Uterus (tissue), 2 donors: Measurements from ENCODE around the gene ZC3H18.

Experiments used
- CTCF ChIP-seq, 4 experiments: fragments of 200-600 bp in 2 of 4; fragments of 450-650 bp in 2 of 4; sonication (generic) in 2 of 4; IDR thresholded peaks; one replicate each; pipeline ENCODE4 v1.5.1; 2016 to 2019; ENCODE audit warnings: antibody characterized with exemption in 4 of 4, mild to moderate bottlenecking in 2 of 4, moderate library complexity in 1 of 4
- POLR2A ChIP-seq, 2 donors: fragments of 450-650 bp; IDR thresholded peaks; one replicate each; pipeline ENCODE4 v1.6.1; 2016; ENCODE audit warnings: antibody characterized with exemption in 2 of 2, mild to moderate bottlenecking in 1 of 2, moderate library complexity in 1 of 2

GRCh38 chr16:88533932-88534637, 36.1 kb upstream of the ZC3H18 start:
- TF ChIP-seq CTCF (IDR thresholded peaks at IDR 0.05) (peak in 2 of 4 experiments; percentile 6 to 36), POLR2A (IDR thresholded peaks at IDR 0.05) (peak in 1 of 2 donors; percentile 76)
